Stimulated activated CD4-positive, alpha-beta T cell treated with anti-CD3 and anti-CD28 coated beads, Interleukin-2, amount 100 ng/mL, for 48 hours (primary cell): ENCODE results near the gene CNDP2.
A peak's percentile ranks its signal among the peaks of the same experiment; 100 is the strongest.
"Not testable (repeated sequence)": the region's sequence is repeated elsewhere in the genome, so short reads cannot be mapped to it uniquely, and the experiment has no call there.

ENCODE experiments used
- DNase-seq, 2 donors: peaks; one replicate each; pipeline ENCODE4 v3.0.0-alpha.2; 2020

The CNDP2 gene

DNA sequence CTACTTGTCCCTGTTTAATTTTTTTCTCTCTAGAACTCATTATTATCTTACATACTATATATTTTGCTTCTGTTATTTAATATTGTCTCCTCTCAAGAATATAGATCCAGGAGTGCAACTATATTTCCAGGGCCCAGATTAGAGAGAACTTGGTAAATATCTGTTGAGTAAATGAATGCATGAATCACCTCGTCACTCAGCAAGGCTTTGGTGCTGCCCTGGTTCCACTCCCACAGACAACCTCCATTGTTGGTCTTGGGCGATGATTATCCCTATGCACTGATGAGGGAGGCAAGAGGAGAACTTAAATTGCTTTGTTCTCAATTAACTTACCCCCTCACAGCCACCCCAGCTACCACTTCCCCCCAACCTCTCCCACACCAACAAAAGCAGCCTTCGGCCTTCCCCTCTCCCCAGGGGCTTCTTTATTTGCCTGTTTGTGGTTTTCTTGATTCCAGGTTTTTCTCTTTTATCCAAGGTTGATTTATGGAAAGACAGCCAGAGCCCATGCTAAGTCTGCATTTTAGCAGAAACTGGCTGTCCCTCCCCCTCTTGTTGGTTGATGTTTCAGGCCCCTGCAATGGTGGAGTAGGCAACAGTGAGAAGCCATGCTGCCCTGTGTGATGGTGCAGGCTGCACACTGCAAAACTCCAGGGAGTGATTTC, 22.1 kb upstream of the CNDP2 start:
- no peak for DNase-seq

- DNase-seq, result no peak
Observed at GRCh38 chr18:74476140-74476539, 20.0 kb upstream of the CNDP2 start.

- no peak for DNase-seq
Observed at GRCh38 chr18:74477771-74478170, 18.4 kb upstream of the CNDP2 start.

DNA sequence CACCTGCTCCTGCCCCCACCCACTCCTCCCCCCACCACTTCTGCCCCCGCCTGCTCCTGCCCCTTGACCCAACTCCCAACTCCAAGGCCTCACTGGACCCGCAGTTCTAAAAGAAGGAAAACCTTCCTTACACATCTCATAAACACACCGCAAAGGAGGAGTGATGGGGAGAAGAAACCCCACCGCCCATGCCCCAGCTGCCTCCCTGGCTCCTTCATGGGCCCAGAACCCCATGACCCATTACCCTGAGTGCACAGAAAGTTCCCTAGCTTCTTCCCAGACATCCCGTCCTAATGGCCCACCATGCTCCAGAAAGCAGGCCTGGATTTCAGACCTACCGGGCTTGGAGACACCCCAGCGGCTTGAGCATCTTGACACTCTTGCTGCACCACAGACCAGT, 17.8 kb upstream of the CNDP2 start:
- DNase-seq, result no peak

DNA sequence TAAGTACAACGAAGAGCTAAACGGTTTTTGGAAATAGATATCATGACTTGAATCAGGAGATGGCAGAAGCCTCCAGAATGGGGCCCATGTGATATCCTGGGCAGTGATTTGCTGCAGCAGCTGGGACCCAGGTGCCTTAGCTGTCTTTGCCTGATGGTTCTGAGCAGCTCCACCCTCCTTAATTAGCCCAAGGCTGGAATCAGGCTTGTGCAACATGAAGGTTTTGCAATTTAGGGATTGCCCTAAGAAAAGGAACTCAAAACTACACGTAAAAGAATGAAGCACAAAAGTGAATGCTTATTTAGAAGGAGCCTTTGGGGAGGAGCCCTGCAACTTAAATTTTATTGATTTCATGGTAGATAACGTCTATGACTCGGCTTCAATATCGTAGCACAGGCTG, 17.3 kb upstream of the CNDP2 start:
- DNase-seq, result no peak

GRCh38 chr18:74479486-74480148, 16.5 kb upstream of the CNDP2 start:
- no peak for DNase-seq

DNA sequence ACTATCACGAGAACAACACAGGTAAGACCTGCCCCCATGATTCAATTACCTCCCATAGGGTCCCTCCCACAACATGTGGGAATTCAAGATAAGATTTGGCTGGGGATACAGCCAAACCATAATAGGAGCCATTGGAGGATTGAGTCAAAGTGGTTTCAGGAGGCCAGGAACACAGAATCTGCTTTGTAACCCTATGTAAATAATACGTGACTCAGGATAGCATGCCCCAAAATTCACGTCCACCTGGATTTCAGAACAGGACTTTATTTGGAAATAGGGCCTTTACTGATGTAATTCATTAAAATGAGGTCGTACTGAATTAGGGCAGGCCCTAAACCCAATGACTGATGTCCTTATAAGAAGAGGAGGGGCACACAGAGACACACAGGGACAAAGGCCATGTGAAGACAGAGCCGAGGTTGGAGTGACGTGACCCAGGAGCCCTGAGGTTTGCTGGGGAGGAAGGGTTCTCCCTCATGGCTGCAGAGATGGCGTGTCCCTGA, 16.0 kb upstream of the CNDP2 start:
- no peak for DNase-seq

- DNase-seq, result no peak
Observed at GRCh38 chr18:74482697-74483096, 13.5 kb upstream of the CNDP2 start.

GRCh38 chr18:74486119-74486849, 9.9 kb upstream of the CNDP2 start:
- DNase-seq, result no peak

DNA sequence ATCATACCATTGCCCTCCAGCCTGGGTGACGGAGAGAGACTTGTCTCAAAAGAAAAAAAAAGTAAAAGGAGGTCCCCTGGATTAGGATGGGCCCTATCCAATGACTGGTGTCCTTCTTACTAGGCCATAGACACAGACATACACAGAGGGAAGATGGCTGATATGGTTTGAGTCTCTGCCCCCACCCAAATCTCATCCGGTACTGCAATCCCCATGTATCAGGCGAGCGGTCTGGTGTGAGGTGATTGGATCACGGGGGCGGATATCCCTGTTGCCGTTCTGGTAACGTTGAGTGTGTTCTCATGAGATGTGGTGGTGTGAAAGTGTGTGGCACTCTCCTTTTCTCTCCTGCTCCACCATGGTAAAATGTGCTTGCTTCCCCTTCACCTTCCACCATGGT, 7.8 kb upstream of the CNDP2 start:
- no peak for DNase-seq

DNA sequence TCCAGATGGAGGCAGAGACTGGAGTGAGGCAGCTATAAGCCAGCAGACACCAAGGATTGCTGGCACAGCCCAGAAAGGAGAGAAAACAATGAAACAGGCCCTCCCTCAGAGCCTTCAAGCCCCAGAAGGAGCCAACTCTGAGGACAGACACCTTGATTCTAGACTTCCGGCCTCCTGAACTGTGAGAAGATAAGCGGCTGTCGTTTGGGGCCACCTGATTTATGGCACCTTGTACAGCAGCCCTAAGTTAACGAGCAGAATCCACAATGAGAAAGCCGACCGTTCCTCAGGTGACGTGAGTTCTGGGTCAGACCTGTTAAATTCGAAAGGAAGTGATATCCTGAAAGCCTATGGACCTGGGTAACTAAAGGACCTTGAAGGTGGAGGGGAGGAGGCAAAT, 7.3 kb upstream of the CNDP2 start:
- no peak for DNase-seq

DNA sequence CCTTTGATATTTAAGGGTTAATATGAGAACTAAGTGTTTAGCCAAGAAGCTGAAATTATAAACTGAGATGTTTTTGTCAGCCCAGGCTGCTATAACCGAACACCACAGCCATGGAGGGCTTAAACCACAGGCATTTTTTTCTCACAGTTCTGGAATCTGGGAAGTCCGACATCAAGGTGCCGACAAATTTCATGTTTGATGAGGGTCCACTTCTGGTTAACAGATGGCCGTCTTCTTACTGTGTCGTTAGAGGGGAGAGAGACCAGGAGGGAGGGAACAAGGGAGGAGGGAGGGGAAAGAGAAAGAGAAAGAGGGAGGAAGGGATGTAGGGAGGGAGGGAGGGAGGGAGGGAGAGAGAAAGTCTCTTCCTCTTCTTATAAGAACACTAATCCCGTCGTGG, 6.5 kb upstream of the CNDP2 start:
- DNase-seq, result no peak

- DNase-seq, result no peak
Observed at GRCh38 chr18:74492259-74492658, 3.9 kb upstream of the CNDP2 start.

GRCh38 chr18:74493689-74494088, 2.5 kb upstream of the CNDP2 start:
- DNase-seq, result peak in 1 of 2 donors; percentile 29

DNA sequence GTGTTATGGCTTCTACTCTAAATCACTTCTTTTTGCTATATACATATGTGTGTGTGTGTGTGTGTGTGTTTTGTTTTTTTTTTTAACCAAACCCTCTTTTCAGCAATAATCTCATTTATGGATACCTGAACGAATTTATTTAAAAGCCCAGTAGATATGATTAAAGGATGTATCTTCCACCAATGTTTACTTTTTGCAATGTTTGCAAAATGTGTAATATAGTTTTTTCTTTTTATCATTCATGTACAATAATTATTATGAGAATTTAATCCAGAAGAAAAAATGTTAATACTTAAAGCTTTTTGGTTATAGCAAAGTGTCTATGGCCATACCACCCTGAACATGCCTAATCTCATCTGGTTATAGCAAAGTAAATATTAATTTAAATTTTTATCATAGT, 1.6 kb upstream of the CNDP2 start:
- DNase-seq, result no peak

DNA sequence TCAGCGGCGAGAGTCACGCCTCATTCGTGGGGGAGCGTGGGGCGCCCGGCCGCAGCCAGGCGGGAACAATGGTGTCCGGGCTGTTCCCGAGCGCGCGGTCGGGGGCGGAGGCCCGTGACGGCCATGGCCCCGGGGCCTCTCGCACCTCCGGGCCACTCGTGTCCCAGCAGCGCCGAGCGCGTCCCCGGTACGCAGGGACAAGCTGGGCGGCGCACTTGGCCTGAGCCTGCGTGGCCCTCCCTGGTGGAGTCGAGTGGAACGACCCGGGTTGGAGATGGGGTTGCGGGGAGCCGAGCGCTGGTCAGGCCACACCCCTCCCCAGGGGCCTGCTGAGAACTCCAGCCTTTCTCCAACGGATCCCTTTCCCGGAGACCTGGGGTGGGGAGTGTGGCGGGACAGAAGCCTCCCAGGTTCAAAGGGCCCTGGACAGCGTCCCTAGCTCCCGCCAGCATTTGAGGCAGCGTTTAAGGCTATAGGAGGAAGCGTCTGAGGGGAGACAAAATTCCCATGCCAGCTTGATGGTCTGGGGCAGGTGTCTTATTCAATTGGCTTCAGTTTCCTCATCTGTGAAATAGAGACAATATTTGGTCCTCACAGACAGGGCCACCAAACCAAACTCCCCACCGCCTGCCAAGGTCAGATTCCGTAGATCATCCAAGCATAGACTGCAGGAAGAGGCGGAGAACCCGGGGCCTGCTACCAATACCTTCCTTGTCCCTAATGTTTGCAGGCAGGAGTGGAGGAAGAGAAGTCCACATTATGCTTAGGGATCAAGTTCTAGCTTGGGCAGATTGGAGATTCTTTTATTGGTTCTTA, 553 bp downstream of the CNDP2 start:
- peak; percentile 21 to 30 for DNase-seq

DNA sequence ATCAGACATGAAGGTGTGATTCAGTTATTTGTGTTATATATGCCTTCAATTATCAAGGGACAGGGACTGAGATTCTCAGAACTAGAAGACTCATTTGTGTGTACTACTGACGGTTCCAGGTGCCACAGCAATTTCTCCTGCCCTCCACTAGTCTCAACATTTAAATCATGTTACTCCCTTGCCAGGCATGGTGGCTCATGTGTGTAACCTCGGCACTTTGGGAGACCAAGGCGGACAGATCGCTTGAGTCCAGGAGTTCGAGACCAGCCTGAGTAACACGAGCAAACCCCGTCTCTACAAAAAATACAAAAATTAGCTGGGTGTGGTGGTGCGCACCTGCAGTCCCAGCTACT, 1.1 kb downstream of the CNDP2 start:
- no peak for DNase-seq

- DNase-seq, result no peak
Observed at GRCh38 chr18:74497778-74498177, 1.6 kb downstream of the CNDP2 start.

- DNase-seq, result peak; percentile 69 to 70
Observed at GRCh38 chr18:74498712-74499627, 2.8 kb downstream of the CNDP2 start.

DNA sequence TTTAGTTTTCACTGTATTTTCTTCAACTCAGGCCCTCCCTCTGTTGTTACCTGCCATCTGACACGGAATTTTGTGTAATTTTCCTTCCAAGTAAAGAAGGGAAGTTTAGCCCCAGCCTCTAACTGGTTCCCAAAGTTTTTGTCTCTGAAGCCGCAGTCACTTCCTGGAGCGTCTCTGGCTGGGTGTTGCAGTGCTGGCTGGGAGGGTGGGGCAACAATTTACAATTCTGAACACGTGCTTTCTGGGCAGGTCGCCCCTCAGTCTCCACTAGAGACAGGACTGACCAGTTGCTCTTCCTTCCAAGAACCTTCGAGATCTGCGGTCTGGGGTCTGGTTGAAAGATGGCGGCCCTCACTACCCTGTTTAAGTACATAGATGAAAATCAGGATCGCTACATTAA, 3.5 kb downstream of the CNDP2 start:
- peak in 1 of 2 donors; percentile 23 for DNase-seq

DNA sequence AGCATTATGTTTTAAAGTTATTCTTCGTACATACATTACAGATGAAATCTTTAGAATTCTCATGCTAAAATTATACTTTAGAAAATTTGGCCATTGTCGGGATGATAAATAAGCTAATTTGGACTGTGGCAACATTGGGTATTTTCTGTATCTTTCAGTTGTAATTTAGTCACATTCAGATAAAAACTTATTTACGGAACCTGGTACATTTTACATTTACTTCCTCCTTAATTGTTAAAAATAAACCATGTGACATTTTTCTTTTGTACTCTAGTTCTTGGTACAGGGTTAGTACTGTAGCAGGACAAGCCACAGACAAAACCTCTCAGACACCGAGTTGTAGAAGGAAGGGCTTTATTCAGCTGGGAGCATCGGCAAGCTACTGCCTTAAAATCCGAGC, 4.2 kb downstream of the CNDP2 start:
- DNase-seq, result no peak

DNA sequence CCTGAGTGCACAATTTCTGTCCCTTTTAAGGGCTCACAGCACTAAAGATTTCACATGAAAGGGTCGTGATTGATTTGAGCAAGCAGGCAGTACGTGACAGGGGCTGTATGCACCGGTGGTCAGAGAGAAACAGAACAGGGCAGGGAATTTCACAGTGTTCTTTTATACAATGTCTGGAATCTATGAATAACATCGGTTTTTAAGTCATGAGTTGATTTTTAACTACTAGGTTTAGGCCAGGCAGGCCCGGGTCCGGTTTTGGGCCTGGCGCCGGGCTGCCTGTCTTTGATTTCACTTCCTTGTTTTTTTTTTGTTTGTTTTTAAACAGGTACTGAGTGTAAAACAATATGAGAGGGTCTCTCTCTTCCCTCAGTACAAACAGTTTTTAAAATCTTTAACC, 4.6 kb downstream of the CNDP2 start:
- not testable (repeated sequence) for DNase-seq
